SK-N-MC (cell line): ENCODE data around the gene MCM7.

ENCODE experiments used
- EZH2 ChIP-seq: fragments of 200-600 bp; sonication (generic); IDR thresholded peaks from one replicate; pipeline ENCODE4 v1.6.1; 2017; ENCODE audit warnings: antibody characterized with exemption
- POLR2AphosphoS5 ChIP-seq: IDR thresholded peaks from 2 replicates; pipeline ENCODE4 v1.6.1; 2012; ENCODE audit warnings: mild to moderate bottlenecking, low read depth, low read length, borderline replicate concordance

DNA sequence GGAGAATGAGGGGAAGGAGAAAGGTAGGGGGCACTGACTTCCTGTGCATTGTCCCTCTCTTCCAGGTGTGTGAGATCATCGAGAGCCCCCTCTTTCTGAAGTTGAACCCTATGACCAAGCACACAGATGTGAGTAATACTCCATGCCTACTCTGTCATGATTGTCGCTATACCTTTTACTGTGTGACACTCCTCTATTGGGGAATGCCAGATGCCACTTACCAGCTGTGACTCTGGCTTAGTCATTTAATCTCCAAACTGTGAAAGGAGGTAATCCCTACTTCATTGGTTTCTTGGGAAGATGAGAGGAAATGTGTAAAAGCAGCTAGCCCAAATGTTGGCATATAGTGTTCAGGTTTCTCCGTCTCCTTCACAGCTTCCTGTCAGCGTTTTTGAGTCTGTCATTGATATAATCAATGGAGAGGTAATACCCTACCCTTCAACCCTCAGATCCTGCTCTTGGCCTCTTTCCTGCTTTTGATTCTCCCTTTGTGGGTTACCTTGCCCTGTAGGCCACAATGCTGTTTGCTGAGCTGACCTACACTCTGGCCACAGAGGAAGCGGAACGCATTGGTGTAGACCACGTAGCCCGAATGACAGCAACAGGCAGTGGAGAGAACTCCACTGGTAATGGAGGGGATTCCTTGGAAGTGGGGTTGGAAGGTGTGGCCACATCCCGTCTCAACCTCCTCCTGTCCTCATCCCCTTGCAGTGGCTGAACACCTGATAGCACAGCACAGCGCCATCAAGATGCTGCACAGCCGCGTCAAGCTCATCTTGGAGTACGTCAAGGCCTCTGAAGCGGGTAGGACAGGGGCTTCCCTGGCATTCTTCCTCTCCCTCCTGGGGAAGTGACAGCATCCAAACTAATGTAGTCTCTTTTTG, 10.4 kb downstream of the MCM7 start:
- no peak for TF ChIP-seq POLR2AphosphoS5
- no peak for TF ChIP-seq EZH2
